Measurements from ENCODE around the gene KIAA1328.

- TF ChIP-seq CTCF (conservative IDR thresholded peaks at IDR 0.05) (no peak), ZFX (IDR thresholded peaks at IDR 0.05) (no peak)
Observed at GRCh38 chr18:37231251-37231650, 402.3 kb downstream of the KIAA1328 start.

All from C4-2B (cell line).